HK-2 (cell line): ENCODE data around the gene NEUROG2.
A peak's percentile ranks its signal among the peaks of the same experiment; 100 is the strongest.

Experiments
- DNase-seq: peaks from one replicate; pipeline ENCODE4 v3.0.0-alpha.2; 2018; ENCODE audit not compliant: unreplicated experiment

The NEUROG2 gene

DNA sequence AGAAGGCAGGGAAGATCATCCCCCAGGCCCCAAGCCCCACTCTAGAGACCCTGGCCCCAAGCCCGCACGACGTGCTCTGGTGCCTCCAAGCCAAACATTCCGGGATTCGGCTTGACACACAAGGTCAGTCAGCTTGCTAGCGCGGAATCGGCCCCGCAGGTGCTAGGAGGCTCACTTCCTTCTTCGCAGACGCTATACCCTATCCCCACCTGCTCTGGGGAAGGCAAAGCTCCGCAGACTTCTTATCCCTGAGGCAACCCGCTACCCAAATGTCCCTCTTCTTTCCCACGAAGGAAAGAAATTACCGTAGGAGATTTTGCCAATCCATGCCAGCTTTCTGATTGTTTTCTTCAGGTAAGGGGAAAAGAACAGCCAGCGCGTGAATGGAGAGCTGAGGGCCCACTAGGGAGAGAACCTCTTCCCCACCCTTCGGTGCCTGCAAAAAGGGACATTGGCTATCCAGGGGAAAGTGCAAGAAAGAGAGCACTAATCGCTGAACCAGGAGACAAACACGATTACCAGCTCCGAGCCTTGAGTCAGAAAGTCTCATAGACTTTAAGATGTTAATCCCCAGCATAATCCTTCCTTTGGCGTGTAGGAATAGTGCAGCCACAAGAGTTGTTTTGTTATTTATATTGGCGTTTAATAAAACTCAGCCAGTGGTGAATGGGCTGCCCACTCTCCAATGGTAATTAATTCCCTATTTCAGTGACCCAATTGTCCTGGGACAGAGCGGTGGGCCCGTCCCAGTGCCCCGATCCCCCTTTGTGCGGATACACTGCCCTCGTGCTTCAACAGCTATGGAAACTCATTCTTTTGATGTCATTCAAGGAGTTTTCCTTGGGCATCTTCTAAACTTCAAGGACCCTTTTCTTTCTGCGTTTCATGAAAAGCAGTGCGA lies 5.4 kb upstream of the NEUROG2 start:
- no peak for DNase-seq

DNA sequence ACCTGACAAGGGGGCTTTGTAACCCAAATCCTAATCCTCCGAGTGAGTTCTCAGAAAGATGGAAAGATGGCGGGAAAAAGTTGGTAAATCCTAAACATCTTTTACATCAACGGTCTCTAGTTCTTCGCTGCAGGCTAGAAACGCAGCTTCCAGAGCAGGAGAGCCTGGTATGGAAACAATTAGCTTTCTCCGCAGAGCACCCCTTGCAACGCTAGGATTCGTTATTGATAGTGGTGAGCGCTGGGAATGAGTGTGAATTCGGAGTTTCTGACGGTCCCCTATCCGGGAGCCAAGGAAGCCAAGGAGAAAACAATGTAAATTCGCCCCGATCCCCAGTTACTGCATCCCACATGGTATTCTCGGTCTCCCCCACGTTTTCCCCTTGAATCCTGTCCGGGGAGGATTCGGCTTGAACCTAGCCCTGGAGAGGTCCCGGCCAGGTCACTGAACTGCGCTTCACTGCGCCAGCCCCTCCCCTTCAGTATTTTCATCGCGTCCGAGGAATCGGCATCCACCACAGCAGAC lies 4.7 kb upstream of the NEUROG2 start:
- DNase-seq: no peak

DNA sequence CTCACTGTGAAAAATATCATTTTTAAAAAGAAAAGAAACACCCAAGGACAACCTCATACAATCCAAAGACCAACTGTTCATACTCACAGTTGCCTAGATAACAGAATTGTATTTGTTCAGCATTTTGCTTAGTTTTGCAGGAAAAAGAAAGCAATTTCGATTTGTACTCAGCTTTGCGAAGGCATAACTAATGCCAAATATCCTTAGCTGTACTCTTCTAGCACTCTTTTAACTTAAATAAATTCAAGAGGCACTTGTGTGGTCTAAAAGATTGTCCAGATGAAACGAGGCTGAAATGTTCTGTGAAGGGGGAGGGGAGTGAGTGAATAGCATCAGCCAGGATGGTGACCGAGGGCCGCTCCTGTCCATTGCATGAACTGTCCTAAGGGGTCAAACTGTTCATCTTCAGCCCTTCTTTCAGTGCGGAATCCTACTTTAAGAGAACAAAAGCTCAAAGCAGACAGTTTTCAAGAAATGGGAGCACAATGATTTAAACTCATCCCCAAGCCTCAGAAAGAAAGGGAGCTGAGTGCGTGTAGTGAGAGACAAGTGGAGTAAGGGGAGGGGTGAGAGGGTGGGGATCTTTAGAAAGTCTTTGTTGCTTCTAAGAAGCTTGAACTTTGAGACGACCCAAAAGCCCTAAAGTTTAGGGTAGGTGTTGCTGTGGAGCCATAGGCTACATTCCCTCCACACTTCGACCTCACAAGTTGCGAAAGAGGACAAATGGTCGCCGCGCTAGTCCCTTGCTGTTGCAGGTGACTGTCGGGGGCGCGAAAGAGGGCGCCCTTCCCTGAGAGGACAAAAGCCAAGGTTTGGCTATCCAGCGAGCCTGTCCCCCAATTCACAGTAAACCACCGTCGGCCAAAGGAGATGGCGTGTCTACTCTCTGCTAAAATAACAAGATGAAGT lies 4.0 kb upstream of the NEUROG2 start:
- DNase-seq: no peak

DNA sequence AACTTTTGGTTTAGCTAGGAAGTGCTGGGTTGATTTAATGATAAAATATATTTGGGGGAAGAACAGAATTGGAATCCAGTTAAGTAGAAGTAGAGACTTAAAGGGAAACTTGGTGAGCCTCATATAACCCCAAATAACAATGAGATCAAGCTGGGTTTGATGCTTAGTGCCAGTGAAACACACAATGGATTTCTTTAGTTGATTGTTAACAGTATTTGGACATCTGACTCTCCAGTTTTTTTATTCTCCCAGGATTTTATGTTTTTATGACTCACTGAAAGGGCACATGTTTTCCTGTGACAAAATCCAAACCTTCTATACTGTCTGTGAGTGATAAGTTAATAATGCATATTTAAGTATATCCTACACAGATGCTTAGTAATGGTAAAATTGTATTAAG lies 2.7 kb upstream of the NEUROG2 start:
- DNase-seq: no peak

DNA sequence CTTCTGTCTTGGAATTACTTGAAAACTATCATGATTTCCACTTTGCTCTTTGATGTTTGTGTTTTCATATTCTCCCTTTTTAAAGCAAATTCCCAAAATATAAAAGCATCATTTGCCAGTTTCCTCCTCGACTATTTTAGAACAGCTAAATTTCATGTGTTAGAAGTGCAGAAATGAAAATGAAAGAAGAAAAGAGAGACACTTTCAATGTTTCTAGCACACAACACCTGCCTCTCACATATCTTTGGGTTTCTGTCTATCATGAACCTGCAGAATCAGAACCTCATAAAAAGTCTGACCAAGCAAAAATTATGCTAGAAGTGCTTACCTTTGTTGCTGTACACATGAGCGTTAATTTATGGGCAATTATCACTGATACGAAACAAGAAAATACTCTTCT lies 1.9 kb upstream of the NEUROG2 start:
- no peak for DNase-seq

DNA sequence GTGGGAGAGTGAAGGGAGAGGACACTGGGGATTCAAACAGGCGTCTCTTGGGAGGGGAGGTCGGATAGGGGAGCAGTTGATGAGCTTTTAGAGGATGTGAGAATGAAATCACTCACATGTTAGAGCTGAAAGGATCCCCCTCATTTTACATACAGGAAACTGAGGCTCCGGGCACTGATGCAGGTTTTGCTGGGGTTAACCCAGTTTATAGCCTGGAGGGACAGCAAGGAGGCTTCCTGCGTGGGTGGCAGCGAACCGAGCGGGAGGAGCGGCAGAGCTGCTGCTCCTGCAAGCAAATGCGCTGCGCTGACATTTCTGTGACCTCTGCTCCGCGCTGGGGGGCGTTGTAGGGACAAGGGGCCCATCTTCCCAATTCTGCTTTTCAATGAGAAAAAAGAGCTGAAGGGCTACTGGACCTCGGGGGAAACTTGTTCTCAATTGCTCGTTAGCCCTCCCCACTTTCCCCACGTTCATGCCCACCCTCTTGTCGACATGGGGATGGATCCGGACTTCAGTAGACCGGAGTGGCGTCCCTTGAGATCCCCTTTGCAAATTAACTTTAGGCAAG lies 1.2 kb upstream of the NEUROG2 start:
- DNase-seq: no peak

DNA sequence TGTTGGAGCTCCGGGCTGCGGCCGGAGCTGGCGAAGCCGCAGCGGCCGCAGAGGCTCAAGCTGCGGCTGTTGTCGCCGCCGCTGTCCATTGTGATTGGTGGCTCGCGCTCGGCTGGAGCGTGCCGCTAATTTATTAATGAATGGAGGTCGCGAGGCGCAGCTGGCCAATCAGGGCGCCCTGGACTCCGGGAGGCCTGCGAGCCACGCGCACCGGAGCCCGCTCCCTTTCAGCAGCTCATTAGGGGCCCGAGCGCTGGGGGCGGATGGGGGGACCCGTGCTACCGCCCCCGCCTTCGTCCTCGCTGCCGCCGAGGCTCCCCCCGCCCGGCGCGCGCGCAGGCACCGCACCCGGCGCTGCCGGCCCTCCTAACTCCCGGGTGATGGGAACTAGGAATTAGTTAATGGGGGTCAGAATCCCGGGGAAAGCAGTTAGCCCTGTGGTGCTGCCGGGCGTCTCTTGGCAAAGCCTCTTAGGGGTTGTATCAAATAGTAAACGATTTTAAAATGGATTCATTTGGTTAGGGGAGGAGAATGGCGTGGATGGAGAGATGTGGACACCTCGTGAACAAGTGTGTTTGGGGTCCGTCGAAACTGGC lies 589 bp upstream of the NEUROG2 start:
- DNase-seq: peak; percentile 20

DNA sequence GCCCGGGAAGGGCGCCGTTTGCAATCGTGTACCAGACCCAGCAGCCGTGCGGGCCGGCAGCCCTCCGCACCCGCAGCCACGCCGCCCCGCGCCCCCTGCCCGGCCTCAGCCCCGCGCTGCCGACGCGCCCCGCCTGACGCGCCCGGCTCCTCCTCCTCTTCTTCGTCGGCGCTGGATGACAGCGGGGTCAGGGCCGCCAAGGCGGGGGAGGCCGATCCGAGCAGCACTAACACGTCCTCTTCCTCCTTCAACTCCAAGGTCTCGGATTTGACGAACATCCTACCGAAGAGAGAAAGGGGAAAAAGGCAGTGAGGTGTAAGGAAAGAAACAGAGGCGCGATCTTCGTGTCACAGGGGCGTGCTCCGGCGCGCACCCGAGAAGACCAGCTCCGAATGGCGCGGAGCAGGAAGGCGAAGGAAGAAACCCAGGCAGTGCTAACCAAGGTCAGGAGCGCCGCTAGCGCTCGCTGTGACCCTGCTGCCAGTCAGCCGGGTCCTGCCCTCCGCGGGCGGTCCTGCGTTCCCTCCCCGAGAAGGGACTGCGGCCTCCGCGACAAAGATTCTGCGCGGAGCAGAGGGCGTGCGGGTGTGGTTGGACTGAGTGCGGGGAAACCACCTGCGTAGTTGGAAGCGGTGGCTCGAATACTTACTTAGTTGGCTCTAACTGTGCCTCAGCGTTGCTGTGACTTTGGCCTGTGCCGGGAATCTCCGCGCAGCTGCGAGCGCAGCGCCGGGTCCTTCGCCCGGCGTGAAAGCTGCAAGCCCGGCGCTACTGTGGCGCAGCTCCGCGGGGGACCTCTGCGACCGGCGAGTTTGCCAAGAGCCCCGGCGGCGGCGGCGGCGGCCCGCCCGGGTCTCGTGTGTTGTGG lies 548 bp downstream of the NEUROG2 start:
- DNase-seq: peak; percentile 53

DNA sequence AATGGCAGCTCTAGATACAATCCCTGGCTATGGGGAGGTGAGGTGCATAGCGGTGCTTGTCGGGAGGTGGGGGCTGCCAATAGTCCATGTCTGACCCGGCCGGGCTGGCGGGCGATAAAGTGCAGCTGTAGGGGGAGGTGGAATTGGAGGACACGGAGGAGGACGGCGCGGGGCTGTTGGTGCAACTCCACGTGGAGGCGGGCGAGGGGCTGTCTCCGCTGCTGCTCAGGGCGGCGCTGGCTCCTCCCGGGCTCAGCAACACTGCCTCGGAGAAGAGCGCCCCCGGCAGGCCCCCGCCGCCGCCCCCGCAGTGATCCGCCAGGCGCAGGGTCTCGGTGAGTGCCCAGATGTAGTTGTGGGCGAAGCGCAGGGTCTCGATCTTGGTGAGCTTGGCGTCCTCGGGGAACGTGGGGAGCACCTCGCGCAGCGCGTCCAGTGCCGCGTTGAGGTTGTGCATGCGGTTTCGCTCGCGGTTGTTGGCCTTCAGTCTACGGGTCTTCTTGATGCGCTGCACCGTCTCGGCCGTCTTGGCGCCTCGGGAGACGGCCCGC lies 1.3 kb downstream of the NEUROG2 start:
- DNase-seq: no peak

DNA sequence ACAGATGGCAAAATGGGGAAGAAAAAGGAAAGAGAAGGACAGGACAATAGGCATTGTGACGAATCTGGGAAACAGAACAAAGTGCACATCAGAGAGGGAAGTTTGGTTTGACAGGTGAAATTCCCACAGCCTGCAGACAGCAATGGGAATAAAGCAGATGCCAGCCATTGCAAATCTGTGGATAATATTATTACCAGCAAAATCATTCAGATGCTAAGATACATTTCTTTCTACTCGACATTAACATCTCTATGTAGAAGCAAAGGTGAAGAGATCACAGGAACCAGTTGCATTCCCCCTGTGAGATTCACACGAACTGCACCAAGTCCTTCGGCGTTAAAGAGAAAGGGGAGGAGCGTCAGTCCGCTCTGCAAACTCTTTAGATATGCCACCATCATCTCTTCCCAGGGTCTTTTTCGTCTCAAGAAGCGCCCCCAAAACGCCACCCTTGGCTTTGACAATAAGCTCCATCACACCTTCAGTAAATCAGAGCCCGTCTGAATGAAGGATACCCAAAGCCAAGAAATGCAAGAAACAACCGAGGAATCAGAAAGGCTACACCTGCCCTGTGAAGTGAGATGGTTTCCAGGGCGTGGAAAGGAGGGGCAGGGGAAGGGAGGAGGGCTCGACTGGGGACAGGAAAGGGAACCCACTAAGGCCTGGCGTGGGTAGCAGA lies 1.9 kb downstream of the NEUROG2 start:
- no peak for DNase-seq

DNA sequence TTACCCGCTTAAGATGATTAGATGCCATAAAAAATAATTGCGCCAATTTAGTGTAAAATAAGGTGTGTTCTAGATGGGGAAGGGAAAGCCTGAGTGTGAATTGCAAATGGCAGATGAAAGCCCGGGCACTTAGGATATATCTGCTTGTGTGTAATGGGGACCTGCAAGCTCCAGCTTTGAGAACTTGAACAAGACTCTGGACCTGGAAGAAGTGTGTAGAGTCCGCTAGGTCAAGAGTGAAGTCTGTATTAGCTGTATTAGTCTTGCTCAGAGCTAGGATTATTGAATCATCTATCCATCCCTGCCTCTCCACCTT lies 4.2 kb downstream of the NEUROG2 start:
- no peak for DNase-seq

DNA sequence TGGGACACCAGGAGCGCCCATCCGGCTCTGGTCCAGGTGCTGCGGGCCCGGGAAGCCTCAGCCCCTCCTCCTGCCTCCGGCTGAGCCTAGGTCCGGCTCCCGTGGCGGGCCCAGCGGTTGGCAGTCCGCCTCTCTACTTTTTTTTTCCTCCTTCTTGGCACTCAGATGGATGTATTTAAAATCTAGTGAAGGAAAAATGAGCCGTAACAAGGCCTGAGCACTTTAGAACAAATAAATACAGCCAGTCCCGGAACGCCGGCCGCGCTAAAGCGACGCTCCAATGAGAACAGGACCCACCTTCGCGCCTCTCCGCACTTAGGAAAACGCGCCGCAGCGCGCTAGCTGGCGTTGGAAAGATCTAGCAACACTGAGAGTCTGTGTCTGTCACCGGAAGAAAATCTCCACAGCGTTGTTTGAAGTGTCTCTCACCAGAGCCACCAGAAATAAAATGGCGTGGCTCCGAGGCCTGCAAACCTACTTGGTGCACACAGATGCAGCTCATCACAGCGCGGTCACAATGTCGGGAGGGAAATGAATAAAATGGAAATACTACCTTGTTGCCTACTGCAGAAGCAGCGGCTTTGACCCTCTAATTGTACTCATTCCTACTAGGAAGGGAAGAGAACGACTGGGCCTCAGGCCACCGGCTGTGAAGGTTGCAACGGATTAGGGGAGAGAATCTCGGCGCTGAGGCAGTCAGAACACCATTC lies 4.7 kb downstream of the NEUROG2 start:
- no peak for DNase-seq

DNA sequence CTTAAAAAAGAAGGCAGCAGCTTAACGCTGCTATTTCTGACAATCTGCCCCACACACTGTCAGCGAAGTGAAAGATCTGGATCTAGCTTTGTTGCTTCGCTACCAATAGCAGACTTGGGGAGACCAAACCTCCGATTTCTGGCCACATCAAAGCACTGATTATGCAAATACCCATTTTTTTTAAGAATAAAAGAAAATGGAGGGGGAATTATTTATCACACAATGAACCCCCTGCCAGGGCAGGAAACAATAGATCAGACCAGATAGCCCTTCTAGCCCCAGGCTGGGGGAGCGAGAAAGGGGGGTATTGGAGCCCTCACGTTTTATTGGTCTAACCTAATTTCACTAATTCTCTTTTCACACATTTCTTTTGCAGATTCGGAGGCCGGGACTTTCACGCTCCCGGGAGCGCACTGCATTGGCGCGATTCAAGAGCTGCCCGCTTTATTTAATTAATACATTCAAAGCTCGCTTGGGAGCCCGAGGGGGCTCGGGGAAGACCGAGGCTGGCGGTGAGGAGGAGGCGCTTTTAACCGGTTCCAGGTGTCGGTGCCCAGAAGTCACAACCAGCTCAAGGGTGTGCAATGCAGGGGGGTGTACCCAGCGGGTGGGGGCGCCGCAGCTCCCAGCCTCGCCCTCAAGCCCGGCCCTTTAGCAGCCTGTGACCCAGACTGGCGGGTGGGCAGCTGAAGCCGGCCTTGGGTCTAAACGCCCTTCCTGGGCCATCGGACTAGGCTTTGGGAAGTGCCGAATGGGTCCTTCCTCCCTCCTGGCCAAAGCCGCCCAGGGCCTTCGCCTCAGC lies 5.5 kb downstream of the NEUROG2 start:
- no peak for DNase-seq

DNA sequence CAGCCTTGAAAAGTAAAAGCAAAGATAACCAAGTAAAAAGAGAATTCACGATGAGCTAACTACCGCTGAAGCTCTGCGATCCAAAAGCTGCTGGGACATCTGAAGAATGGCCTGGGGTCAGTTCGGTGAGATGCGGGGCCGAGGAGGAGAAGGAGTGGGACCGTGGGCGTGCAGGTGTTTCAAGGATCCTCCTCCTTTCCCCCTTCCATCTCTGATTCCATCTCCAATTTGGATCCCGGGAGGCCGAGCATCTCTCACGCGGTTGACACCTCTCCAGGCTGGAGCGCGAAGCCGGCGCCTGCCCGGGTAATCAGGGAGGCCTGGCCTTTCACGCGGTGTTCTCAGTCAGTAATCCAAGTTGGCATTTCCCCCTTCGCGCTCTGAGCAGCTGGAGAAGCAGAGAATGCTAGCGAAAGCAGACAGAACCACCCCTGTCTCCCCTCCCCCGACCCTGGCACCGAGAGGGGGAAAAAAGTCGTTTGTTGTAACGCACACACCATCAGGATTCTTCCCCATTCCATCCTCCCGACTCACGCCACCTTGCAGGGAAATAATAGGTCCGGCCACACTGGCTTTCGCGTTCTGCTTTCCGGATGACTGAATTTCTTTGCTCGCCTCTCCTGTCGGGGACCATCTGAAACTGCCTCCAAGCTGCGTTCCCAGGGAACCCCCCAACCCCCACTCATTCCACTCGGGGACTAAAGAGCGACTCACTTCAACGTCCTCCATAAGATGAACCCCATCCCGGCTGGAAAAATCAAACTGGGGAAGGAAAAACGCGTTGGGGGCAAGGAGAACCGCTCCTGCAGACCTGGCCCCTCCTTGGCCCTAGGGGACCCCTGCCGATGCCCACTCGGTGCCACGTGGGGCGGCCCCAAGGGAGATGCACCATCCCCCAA lies 6.5 kb downstream of the NEUROG2 start:
- peak; percentile 45 for DNase-seq

DNA sequence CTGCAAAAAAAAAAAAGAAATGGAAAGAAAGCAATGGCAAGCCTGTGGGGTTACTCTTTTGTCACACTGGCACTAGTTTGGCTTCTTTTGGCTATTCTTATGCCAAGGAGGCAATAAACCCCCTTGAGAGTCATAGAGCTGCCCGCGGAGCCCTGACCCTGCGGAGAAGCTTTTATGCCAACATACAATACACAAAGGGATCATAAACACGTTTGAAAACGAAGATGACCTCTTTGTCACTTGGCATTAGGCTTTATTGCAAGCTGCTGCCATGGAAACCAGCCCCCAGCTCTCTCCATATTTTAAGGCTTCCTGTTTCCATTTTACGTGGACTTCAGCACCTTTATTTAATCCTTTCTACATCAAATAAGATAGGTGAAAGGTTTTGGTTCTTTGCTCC lies 7.6 kb downstream of the NEUROG2 start:
- DNase-seq: no peak

DNA sequence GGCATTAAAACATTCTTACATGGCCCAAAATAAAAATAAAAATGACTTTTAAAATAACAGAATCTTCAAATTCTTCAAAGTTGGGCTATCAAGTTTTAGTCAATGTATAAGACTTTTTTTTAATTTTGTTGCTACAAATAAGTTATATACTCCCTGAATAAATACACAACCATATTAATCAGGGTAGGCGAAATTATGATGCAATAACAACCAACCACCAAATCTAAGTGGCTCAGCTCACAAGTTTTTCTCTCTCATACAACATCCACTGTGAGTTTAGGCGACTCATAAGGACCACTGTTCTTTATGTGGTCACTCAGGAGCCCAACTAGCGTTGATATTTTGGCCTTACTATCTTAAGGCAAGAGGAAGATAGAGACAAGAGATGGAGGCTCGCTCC lies 11.2 kb downstream of the NEUROG2 start:
- DNase-seq: no peak

DNA sequence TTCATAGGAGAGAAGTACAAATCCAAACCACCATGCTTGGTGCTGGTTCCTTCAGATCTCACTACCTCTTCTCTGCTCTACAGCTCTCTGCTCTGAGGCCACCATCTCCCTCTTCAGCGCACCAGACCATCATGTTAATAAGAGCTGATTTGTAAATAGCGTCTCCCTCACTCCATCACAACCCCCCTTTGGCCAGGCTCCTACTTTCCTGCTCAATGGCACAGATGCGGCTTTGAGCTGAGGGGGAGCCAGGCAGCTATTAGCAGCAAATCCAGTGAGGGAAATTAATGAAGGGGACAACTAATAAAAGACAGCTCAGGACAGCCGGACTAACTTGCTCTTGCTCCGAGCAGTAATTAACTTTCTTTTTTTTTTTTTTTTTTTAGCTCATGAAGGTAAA lies 13.1 kb downstream of the NEUROG2 start:
- DNase-seq: no peak

DNA sequence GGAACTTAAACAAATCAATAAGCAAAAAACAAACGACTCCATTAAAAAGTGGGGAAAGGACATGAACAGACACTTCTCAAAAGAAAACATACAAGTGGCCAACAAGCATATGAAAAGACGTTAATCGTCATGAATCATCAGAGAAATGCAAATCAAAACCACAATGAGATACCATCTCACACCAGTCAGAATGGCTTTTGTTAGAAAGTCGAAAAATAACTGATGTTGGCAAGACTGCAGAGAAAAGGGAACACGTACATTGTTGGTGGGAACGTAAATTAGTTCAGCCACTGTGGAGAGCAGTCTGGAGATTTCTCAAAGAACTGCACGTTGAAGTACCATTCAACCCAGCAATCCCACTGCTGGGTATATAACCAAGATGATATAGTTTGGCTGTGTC lies 23.7 kb downstream of the NEUROG2 start:
- no peak for DNase-seq
